Measurements from ENCODE around the gene MRPL36. TPM values are rescaled to one million over a fixed set of nuclear protein-coding genes. Genes with fewer than 3 reads are reported as not detected.
A peak's percentile ranks its signal among the peaks of the same experiment; 100 is the strongest.

The MRPL36 gene
- total and polyA plus RNA-seq, 4 donors = 25.1 to 62.2 (median 39.0) TPM

DNA sequence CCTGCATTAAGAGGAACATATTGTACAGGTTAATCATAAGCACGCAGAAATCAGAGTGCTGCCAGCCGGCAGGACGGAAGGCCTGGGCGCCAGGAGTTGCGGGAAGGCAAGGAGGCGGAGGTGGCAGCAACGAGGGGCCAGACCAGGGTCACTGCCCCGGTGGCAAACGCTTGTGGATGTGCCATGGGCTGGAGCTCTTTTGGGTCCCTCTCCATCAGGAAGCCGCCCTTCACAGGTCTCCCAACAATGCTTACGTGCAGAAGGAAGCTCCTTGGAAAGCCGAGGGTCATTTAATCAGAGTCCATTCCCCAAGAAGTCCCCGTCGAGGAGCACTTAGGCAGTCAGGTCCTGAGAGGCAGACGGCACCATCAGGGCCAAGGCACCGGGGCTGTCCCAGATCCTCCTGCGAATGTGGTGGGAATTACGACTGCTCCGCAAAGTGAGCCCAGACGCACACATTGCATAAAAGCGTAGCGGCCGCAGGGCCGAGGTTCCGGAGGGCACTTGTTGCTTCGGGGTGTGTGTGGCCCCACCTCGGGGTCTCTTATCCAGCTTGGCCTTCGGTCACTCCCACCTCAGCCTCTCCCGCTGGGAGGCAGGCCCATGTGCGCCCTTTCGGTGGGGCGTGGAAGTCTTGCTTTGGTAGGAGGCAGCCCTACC, 20.5 kb downstream of the MRPL36 start:
- DNase-seq = peak in 1 of 2 donors; percentile 58
- no peak overlapping the region for H3K4me3 ChIP-seq (ENCODE audit: low read length in 2 of 2)

GRCh38 chr5:1778138-1779020, 21.3 kb downstream of the MRPL36 start:
- intact Hi-C loops (cut with DNase I) = no loop called here

More for the DNA sequence above, 20.5 kb downstream of the MRPL36 start:
- no peaks in the 10 kb centered on the region for H3K27me3 ChIP-seq (ENCODE audit: control insufficient read depth in 1 of 2, insufficient read depth in 2 of 2, low read length in 1 of 2)
- ATAC-seq (ENCODE audit: low FRiP score) = no peak
- no peaks in the 10 kb centered on the region for H3K9me3 ChIP-seq (ENCODE audit: control insufficient read depth, low read length)
- 84 to 86% methylated on average over 32 of the region's 32 CpGs for WGBS, 2 donors
- H3K36me3 ChIP-seq (ENCODE audit: control insufficient read depth in 1 of 2, insufficient read depth in 2 of 2, low read length in 1 of 2) = no peaks in the 10 kb centered on the region
- intact Hi-C loops (cut with DNase I) = no loop called here
- H3K27ac ChIP-seq (ENCODE audit: low read depth in 1 of 2, low read length in 2 of 2) = no peak overlapping the region
- H3K4me1 ChIP-seq (ENCODE audit: control insufficient read depth in 1 of 2, insufficient read depth in 2 of 2, low read length in 2 of 2) = no peaks in the 10 kb centered on the region

GRCh38 chr5:1777281-1778137, 22.1 kb downstream of the MRPL36 start:
- DNase-seq (peak; percentile 30 to 67), ATAC-seq (ENCODE audit: low FRiP score) (no peak)
- no peak overlapping the region for H3K4me3 ChIP-seq (ENCODE audit: low read length in 2 of 2)
- WGBS, 2 donors = 88 to 89% methylated on average over 31 of the region's 31 CpGs
- H3K36me3 ChIP-seq (ENCODE audit: control insufficient read depth in 1 of 2, insufficient read depth in 2 of 2, low read length in 1 of 2) = no peaks in the 10 kb centered on the region
- intact Hi-C loops (cut with DNase I) = no loop called here
- no peaks in the 10 kb centered on the region for H3K9me3 ChIP-seq (ENCODE audit: control insufficient read depth, low read length)
- H3K27me3 ChIP-seq (ENCODE audit: control insufficient read depth in 1 of 2, insufficient read depth in 2 of 2, low read length in 1 of 2) = no peaks in the 10 kb centered on the region
- H3K4me1 ChIP-seq (ENCODE audit: control insufficient read depth in 1 of 2, insufficient read depth in 2 of 2, low read length in 2 of 2) = no peaks in the 10 kb centered on the region
- no peak overlapping the region for H3K27ac ChIP-seq (ENCODE audit: low read depth in 1 of 2, low read length in 2 of 2)

More at GRCh38 chr5:1778138-1779020, 21.3 kb downstream of the MRPL36 start:
- DNase-seq (peak; percentile 14 to 56), ATAC-seq (ENCODE audit: low FRiP score) (no peak)
- Histone ChIP-seq H3K27me3 (ENCODE audit: control insufficient read depth in 1 of 2, insufficient read depth in 2 of 2, low read length in 1 of 2) (no peaks in the 10 kb centered on the region), H3K27ac (ENCODE audit: low read depth in 1 of 2, low read length in 2 of 2) (no peak overlapping the region), H3K9me3 (ENCODE audit: control insufficient read depth, low read length) (no peaks in the 10 kb centered on the region), H3K4me1 (ENCODE audit: control insufficient read depth in 1 of 2, insufficient read depth in 2 of 2, low read length in 2 of 2) (no peaks in the 10 kb centered on the region), H3K36me3 (ENCODE audit: control insufficient read depth in 1 of 2, insufficient read depth in 2 of 2, low read length in 1 of 2) (no peaks in the 10 kb centered on the region), H3K4me3 (ENCODE audit: low read length in 2 of 2) (no peak overlapping the region)
- 62 to 70% methylated on average over 19 of the region's 19 CpGs for WGBS, 2 donors

DNA sequence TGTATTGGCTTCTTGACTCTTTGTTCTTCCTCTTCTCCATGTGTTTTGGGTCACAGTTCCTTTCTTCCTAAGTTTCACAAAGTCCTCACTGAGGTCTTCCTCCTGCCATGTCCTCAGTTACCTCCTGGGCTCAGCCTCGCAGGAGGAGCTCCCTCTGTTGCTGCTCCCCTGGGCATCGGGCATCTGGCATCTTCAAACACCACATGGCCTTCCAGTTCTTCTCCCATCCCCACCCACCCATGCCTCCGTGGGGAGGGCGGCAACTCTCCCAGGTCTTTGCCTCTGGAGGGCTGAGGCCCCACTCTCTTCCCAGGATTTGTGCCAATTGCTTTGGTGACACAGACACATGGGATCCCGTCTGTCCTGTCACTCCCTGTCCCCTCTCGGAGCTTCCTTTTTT, 22.8 kb downstream of the MRPL36 start:
- H3K27me3 ChIP-seq (ENCODE audit: control insufficient read depth in 1 of 2, insufficient read depth in 2 of 2, low read length in 1 of 2) = no peaks in the 10 kb centered on the region
- DNase-seq (peak; percentile 32 to 56), ATAC-seq (ENCODE audit: low FRiP score) (no peak)
- 85 to 87% methylated on average over 6 of the region's 6 CpGs for WGBS, 2 donors
- intact Hi-C loops (cut with DNase I) = no loop called here
- H3K9me3 ChIP-seq (ENCODE audit: control insufficient read depth, low read length) = no peaks in the 10 kb centered on the region
- no peak overlapping the region for H3K4me3 ChIP-seq (ENCODE audit: low read length in 2 of 2)
- no peaks in the 10 kb centered on the region for H3K4me1 ChIP-seq (ENCODE audit: control insufficient read depth in 1 of 2, insufficient read depth in 2 of 2, low read length in 2 of 2)
- no peaks in the 10 kb centered on the region for H3K36me3 ChIP-seq (ENCODE audit: control insufficient read depth in 1 of 2, insufficient read depth in 2 of 2, low read length in 1 of 2)
- no peak overlapping the region for H3K27ac ChIP-seq (ENCODE audit: low read depth in 1 of 2, low read length in 2 of 2)

DNA sequence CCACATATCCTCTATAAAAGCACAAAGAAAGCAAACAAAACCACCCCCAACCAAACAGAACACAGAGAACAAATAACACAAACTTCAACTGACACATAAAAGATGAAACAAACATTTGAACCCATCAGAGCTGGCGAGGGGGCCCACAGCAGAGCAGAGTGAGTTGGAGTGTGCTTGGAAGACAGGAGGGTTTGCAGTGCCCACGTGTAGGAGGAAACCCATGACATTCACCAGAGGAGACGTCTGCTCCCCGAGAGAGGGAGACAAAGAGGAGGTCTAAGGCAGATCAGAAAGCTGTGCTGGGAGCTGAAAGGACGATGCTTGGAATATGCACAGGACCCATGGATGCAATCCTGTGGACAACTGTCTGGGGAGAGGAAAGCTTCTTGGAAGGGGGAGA, 27.0 kb downstream of the MRPL36 start:
- no peak for ATAC-seq (ENCODE audit: low FRiP score)
- DNase-seq = peak in 1 of 2 donors; percentile 27

DNA sequence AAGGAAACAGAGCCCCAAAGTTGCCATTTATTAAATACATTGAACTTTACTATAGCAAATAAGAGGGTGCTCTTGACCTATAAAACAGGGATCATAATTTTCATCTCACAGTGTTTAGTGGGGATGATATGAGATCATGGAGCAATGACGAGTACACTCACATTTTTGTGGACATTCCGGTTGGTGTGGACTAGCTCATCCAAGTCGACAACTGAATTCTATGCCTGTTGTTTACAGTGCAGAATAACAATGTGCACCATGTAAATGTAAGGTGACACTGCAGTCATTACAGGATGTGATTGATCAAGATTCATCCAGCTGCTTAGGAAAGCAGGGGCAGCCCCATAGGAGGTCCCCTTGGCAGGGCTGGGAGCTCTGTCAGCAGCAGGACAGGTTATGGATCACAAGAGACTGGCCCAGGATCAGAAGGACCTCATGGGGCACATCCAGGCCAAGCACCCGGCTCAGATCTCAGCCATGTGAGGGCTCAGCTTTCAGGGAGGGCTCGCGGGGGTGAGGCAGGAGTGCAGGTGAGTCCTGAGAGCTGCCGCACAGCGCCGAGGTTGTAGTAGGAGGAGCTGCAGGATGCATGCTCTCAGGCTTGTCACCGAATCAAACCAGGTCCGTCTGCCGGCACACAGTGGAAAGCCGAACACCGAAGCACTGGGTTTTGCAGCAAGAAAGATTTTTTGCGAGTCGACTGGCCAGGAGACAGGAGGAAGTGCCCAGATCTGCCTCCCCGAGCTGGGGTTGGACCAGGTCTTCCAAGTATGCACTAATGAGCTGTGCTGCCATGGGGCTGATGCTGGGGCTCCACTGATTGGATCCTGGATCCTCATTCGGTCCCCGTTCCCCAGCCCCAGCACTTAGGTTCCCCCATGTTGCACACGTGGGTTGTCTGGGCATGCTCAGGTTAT, 28.2 kb downstream of the MRPL36 start:
- ATAC-seq (ENCODE audit: low FRiP score) (no peak), DNase-seq (peak; percentile 12 to 64)
- no peaks in the 10 kb centered on the region for H3K4me1 ChIP-seq (ENCODE audit: control insufficient read depth in 1 of 2, insufficient read depth in 2 of 2, low read length in 2 of 2)
- no peaks in the 10 kb centered on the region for H3K9me3 ChIP-seq (ENCODE audit: control insufficient read depth, low read length)
- intact Hi-C loops (cut with DNase I) = no loop called here
- H3K27me3 ChIP-seq (ENCODE audit: control insufficient read depth in 1 of 2, insufficient read depth in 2 of 2, low read length in 1 of 2) = no peaks in the 10 kb centered on the region
- H3K27ac ChIP-seq (ENCODE audit: low read depth in 1 of 2, low read length in 2 of 2) = no peak overlapping the region
- H3K4me3 ChIP-seq (ENCODE audit: low read length in 2 of 2) = no peak overlapping the region
- 65 to 71% methylated on average over 20 of the region's 20 CpGs for WGBS, 2 donors
- H3K36me3 ChIP-seq (ENCODE audit: control insufficient read depth in 1 of 2, insufficient read depth in 2 of 2, low read length in 1 of 2) = no peaks in the 10 kb centered on the region

More for the DNA sequence above, 27.0 kb downstream of the MRPL36 start:
- WGBS, 2 donors = 24 to 30% methylated on average over 5 of the region's 5 CpGs
- intact Hi-C loops (cut with DNase I) = no loop called here
- Histone ChIP-seq H3K36me3 (ENCODE audit: control insufficient read depth in 1 of 2, insufficient read depth in 2 of 2, low read length in 1 of 2) (no peaks in the 10 kb centered on the region), H3K9me3 (ENCODE audit: control insufficient read depth, low read length) (no peaks in the 10 kb centered on the region), H3K4me1 (ENCODE audit: control insufficient read depth in 1 of 2, insufficient read depth in 2 of 2, low read length in 2 of 2) (no peaks in the 10 kb centered on the region), H3K4me3 (ENCODE audit: low read length in 2 of 2) (no peak overlapping the region), H3K27ac (ENCODE audit: low read depth in 1 of 2, low read length in 2 of 2) (no peak overlapping the region), H3K27me3 (ENCODE audit: control insufficient read depth in 1 of 2, insufficient read depth in 2 of 2, low read length in 1 of 2) (no peaks in the 10 kb centered on the region)

GRCh38 chr5:1770443-1770802, 29.2 kb downstream of the MRPL36 start:
- H3K27ac ChIP-seq (ENCODE audit: low read depth in 1 of 2, low read length in 2 of 2) = no peak overlapping the region
- H3K4me3 ChIP-seq (ENCODE audit: low read length in 2 of 2) = no peak overlapping the region
- ATAC-seq (ENCODE audit: low FRiP score) = no peak
- no peaks in the 10 kb centered on the region for H3K27me3 ChIP-seq (ENCODE audit: control insufficient read depth in 1 of 2, insufficient read depth in 2 of 2, low read length in 1 of 2)
- no peaks in the 10 kb centered on the region for H3K9me3 ChIP-seq (ENCODE audit: control insufficient read depth, low read length)
- WGBS, 2 donors = 46 to 55% methylated on average over 6 of the region's 6 CpGs
- no peaks in the 10 kb centered on the region for H3K4me1 ChIP-seq (ENCODE audit: control insufficient read depth in 1 of 2, insufficient read depth in 2 of 2, low read length in 2 of 2)
- intact Hi-C loops (cut with DNase I) = no loop called here
- peak; percentile 8 to 32 for DNase-seq
- no peaks in the 10 kb centered on the region for H3K36me3 ChIP-seq (ENCODE audit: control insufficient read depth in 1 of 2, insufficient read depth in 2 of 2, low read length in 1 of 2)

Data from aorta (tissue), 5 donors.